Endothelial cell of umbilical vein (primary cell): Measurements from ENCODE around the gene PLCXD1. TPM values are rescaled to one million over a fixed set of nuclear protein-coding genes. Genes with fewer than 3 reads are reported as not detected.
"Not testable (repeated sequence)": the region's sequence is repeated elsewhere in the genome, so short reads cannot be mapped to it uniquely, and the experiment has no call there.

ENCODE experiments used
- BruUV-seq: library from RNA; stranded (reverse); fragments of 400-500 nt; replicated peaks from 2 replicates; lab custom pipeline; 2021; lab: Mats Ljungman, UMichigan
- CTCF ChIA-PET: fragments of 300-600, 350-600 bp; sonication (Branson Sonifier 250); formaldehyde crosslinking; loops from one replicate; lab custom pipeline; 2021; ENCODE audit warnings: antibody characterized with exemption, inconsistent platforms; lab: Charles Lee
- POLR2A ChIA-PET: fragments of 300-600, 350-600 bp; sonication (Branson Sonifier 250); formaldehyde crosslinking; loops from one replicate; lab custom pipeline; 2021; ENCODE audit warnings: antibody characterized with exemption, inconsistent platforms; lab: Charles Lee
- DNase-seq: peaks from one replicate; pipeline ENCODE4 v3.0.0-alpha.2; 2011; ENCODE audit warnings: low read depth, low spot score
- FAIRE-seq: peaks from 2 replicates; lab custom pipeline; 2011; peaks lifted over from hg19 to GRCh38; lab: Jason Lieb, UNC
- H2AFZ ChIP-seq: 2 replicates; pipeline ENCODE4 v1.6.0; 2012; ENCODE audit warnings: low read depth, low read length, control low read depth, inconsistent platforms
- H3K27ac ChIP-seq: 2 replicates; pipeline ENCODE4 v1.5.1; 2011; ENCODE audit warnings: low read depth, mild to moderate bottlenecking, control low read depth, low read length, moderate library complexity; ENCODE audit not compliant: insufficient read depth
- H3K27me3 ChIP-seq, 2 experiments: 2 replicates each; pipeline versions ENCODE4 v1.6.0 to v1.6.1; 2011; ENCODE audit warnings: low read length in 2 of 2, mixed read lengths in 1 of 2; ENCODE audit not compliant: control insufficient read depth in 2 of 2, insufficient read depth in 2 of 2
- H3K36me3 ChIP-seq, 2 experiments: 2 replicates in 1 of 2; 3 replicates in 1 of 2; pipeline ENCODE4 v1.5.1; 2011; ENCODE audit warnings: low read length in 2 of 2, mild to moderate bottlenecking in 1 of 2, moderate library complexity in 1 of 2; ENCODE audit not compliant: control insufficient read depth in 2 of 2, insufficient read depth in 2 of 2; ENCODE audit errors: extremely low read depth in 1 of 2
- H3K4me1 ChIP-seq: 3 replicates; pipeline ENCODE4 v1.5.1; 2011; ENCODE audit warnings: mild to moderate bottlenecking, low read length; ENCODE audit not compliant: control insufficient read depth, insufficient read depth; ENCODE audit errors: extremely low read depth
- H3K4me2 ChIP-seq: 2 replicates; pipeline ENCODE4 v1.6.1; 2011; ENCODE audit warnings: low read length, control low read depth, mixed read lengths; ENCODE audit not compliant: insufficient read depth
- H3K4me3 ChIP-seq, 3 experiments: fragments of 200-600 bp in 1 of 3; sonication (generic), shearing (Covaris generic) in 1 of 3; replicated peaks in 1 of 3; 2 replicates each; pipeline ENCODE4 v1.5.1; 2011 to 2016; ENCODE audit warnings: control low read depth in 3 of 3, low read length in 3 of 3, mild to moderate bottlenecking in 2 of 3, inconsistent platforms in 1 of 3, low read depth in 1 of 3, moderate library complexity in 1 of 3; ENCODE audit not compliant: insufficient read depth in 1 of 3
- H3K79me2 ChIP-seq: 2 replicates; pipeline ENCODE4 v1.6.0; 2012; ENCODE audit warnings: low read length, inconsistent platforms; ENCODE audit not compliant: control insufficient read depth, insufficient read depth
- H3K9ac ChIP-seq: replicated peaks from 2 replicates; pipeline ENCODE3; 2011; ENCODE audit warnings: low read length, control low read depth; ENCODE audit not compliant: insufficient read depth; ENCODE audit errors: extremely low read depth
- H3K9me1 ChIP-seq: replicated peaks from 3 replicates; pipeline ENCODE4 v1.6.0; 2011; ENCODE audit warnings: mild to moderate bottlenecking, low read length; ENCODE audit not compliant: control insufficient read depth, insufficient read depth; ENCODE audit errors: extremely low read depth
- H3K9me3 ChIP-seq: replicated peaks from 2 replicates; pipeline ENCODE4 v1.5.1; 2012; ENCODE audit warnings: low read length, inconsistent platforms; ENCODE audit not compliant: control insufficient read depth, insufficient read depth
- H4K20me1 ChIP-seq: replicated peaks from 2 replicates; pipeline ENCODE3; 2011; ENCODE audit warnings: mild to moderate bottlenecking, low read length; ENCODE audit not compliant: control insufficient read depth, insufficient read depth; ENCODE audit errors: extremely low read depth
- EZH2 ChIP-seq: IDR thresholded peaks from 2 replicates; pipeline ENCODE4 v1.6.1; 2012; ENCODE audit warnings: borderline replicate concordance, low read depth, mild to moderate bottlenecking, moderate library complexity, low read length, inconsistent platforms; ENCODE audit not compliant: severe bottlenecking
- FOS ChIP-seq: IDR thresholded peaks from 2 replicates; pipeline ENCODE4 v1.6.1; 2011; ENCODE audit warnings: mild to moderate bottlenecking, low read length, moderate library complexity, borderline replicate concordance; ENCODE audit not compliant: insufficient read depth
- GATA2 ChIP-seq: IDR thresholded peaks from 2 replicates; pipeline ENCODE4 v1.7.0; 2011; ENCODE audit warnings: low read depth, mild to moderate bottlenecking, moderate library complexity, mixed read lengths, low read length; ENCODE audit not compliant: insufficient read length, insufficient read depth
- JUN ChIP-seq: IDR thresholded peaks from 2 replicates; pipeline ENCODE4 v1.6.1; 2011; ENCODE audit warnings: borderline replicate concordance, low read depth; ENCODE audit not compliant: insufficient read length, insufficient read depth
- MYC ChIP-seq: IDR thresholded peaks from one replicate; pipeline ENCODE4 v1.6.1; 2011; ENCODE audit warnings: mild to moderate bottlenecking, low read depth, low read length
- POLR2A ChIP-seq: IDR thresholded peaks from 2 replicates; pipeline ENCODE4 v1.6.1; 2012; ENCODE audit warnings: low read depth, mild to moderate bottlenecking, control low read depth, low read length
- POLR2AphosphoS5 ChIP-seq: IDR thresholded peaks from 2 replicates; pipeline ENCODE4 v1.6.1; 2012; ENCODE audit warnings: low read depth, mild to moderate bottlenecking, control low read depth, low read length, moderate library complexity; ENCODE audit not compliant: insufficient read depth
- dilution Hi-C: fragments of 300-500 bp; cut with MboI; formaldehyde crosslinking; loops from one replicate; pipeline ENCODE4 v1.15.0; 2019; ENCODE audit warnings: low sequenced_read_pairs; ENCODE audit not compliant: extremely low pct_ligation_motif_present
- intact Hi-C: fragments of 100-400 bp; cut with micrococcal nuclease; formaldehyde crosslinking; loops from one replicate; pipeline ENCODE4 v1.10.0; 2022
- polyA plus RNA-seq, 4 experiments: library from polyadenylated mRNA; depleted of rRNA in 3 of 4; stranded (reverse) in 3 of 4; unstranded in 1 of 4; fragments of >200 nt; gene quantifications; 2 replicates each; pipeline versions ENCODE4 v1.2.1 to v1.2.3, GENCODE V29; 2011 to 2012; ENCODE audit warnings: missing spikeins in 1 of 4
- total RNA-seq: library from RNA; stranded (reverse); gene quantifications from 2 replicates; pipeline ENCODE4 v1.2.3, GENCODE V29; 2021
- TF ChIP-seq, protein P1 (sequence below), 2 donors: IDR thresholded peaks; 1 replicate in 1 of 2; 2 replicates in 1 of 2; pipeline ENCODE4 v1.5.1; 2011; ENCODE audit warnings: low read length in 2 of 2, mild to moderate bottlenecking in 2 of 2, moderate library complexity in 2 of 2, control low read depth in 1 of 2, inconsistent platforms in 1 of 2, low read depth in 1 of 2; ENCODE audit not compliant: insufficient read depth in 1 of 2; ENCODE audit errors: extremely low read depth in 1 of 2
- TF ChIP-seq, protein P2 (sequence below): IDR thresholded peaks from 2 replicates; pipeline ENCODE4 v1.6.1; 2011; ENCODE audit not compliant: insufficient read depth, insufficient read length

PLCXD1 gene
- total and polyA plus RNA-seq, 2 donors (not counting 3 experiments of a cell fraction or from before 2014, with no cell fraction given): 11.7 to 16.8 TPM

GRCh38 chrX:302975-303374 is 21.8 kb downstream of the PLCXD1 start:
- BruUV-seq: no TSS peak
- intact Hi-C loops: no loop called here
- H3K4me3 ChIP-seq: no peak overlapping the region
- no peak overlapping the region for H2AFZ ChIP-seq
- peaks cover 7 to 14% of the 10 kb centered on the region in 2 experiments for H3K36me3 ChIP-seq
- H3K79me2 ChIP-seq: no peaks in the 10 kb centered on the region
- H3K27me3 ChIP-seq: no peaks in the 10 kb centered on the region
- H3K9me1 ChIP-seq: no peaks in the 10 kb centered on the region
- H4K20me1 ChIP-seq: no peaks in the 10 kb centered on the region
- H3K9me3 ChIP-seq: no peaks in the 10 kb centered on the region
- no peaks in the 10 kb centered on the region for H3K4me1 ChIP-seq
- H3K4me2 ChIP-seq: no peak overlapping the region
- DNase-seq (no peak), FAIRE-seq (no peak)
- ChIA-PET POLR2A (no interaction called here), CTCF (no interaction called here)
- no peak overlapping the region for H3K27ac ChIP-seq
- TF ChIP-seq EZH2 (no peak), GATA2 (no peak), POLR2A (no peak), POLR2AphosphoS5 (no peak), FOS (no peak), JUN (no peak), MYC (no peak)
- TF ChIP-seq, protein P1, sequence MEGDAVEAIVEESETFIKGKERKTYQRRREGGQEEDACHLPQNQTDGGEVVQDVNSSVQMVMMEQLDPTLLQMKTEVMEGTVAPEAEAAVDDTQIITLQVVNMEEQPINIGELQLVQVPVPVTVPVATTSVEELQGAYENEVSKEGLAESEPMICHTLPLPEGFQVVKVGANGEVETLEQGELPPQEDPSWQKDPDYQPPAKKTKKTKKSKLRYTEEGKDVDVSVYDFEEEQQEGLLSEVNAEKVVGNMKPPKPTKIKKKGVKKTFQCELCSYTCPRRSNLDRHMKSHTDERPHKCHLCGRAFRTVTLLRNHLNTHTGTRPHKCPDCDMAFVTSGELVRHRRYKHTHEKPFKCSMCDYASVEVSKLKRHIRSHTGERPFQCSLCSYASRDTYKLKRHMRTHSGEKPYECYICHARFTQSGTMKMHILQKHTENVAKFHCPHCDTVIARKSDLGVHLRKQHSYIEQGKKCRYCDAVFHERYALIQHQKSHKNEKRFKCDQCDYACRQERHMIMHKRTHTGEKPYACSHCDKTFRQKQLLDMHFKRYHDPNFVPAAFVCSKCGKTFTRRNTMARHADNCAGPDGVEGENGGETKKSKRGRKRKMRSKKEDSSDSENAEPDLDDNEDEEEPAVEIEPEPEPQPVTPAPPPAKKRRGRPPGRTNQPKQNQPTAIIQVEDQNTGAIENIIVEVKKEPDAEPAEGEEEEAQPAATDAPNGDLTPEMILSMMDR (IDR thresholded peaks at IDR 0.05; ENCODE audit: extremely low read depth in 1 of 2, insufficient read depth in 1 of 2, low read depth in 1 of 2, low read length in 2 of 2): no peak
- TF ChIP-seq, protein P2, sequence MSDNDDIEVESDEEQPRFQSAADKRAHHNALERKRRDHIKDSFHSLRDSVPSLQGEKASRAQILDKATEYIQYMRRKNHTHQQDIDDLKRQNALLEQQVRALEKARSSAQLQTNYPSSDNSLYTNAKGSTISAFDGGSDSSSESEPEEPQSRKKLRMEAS: no peak
- no peak overlapping the region for H3K9ac ChIP-seq
- dilution Hi-C loops: no loop called here

- dilution Hi-C loops, POLR2A ChIA-PET, BruUV-seq, H3K9me3 ChIP-seq, H2AFZ ChIP-seq, H3K27me3 ChIP-seq, H3K4me2 ChIP-seq, H3K4me3 ChIP-seq, CTCF ChIA-PET, H3K79me2 ChIP-seq, H3K9ac ChIP-seq, intact Hi-C loops, H4K20me1 ChIP-seq, H3K9me1 ChIP-seq, H3K27ac ChIP-seq, DNase-seq, H3K4me1 ChIP-seq: not testable (repeated sequence)
- FAIRE-seq: peak; percentile 86
- peaks cover 7 to 22% of the 10 kb centered on the region in 2 experiments for H3K36me3 ChIP-seq
Measured at GRCh38 chrX:305781-306613, 24.8 kb downstream of the PLCXD1 start.
